Esophagus muscularis mucosa (tissue), 2 donors: Measurements from ENCODE around the gene EFHC2.

Experiments used
- EP300 ChIP-seq: sonication (generic); formaldehyde crosslinking; IDR thresholded peaks from one replicate; pipeline ENCODE4 v1.6.1; 2017; ENCODE audit warnings: antibody characterized with exemption
- POLR2A ChIP-seq: fragments of 450-650 bp; IDR thresholded peaks from one replicate; pipeline ENCODE4 v1.6.1; 2017; ENCODE audit warnings: antibody characterized with exemption, moderate library complexity, mild to moderate bottlenecking, low read depth

DNA sequence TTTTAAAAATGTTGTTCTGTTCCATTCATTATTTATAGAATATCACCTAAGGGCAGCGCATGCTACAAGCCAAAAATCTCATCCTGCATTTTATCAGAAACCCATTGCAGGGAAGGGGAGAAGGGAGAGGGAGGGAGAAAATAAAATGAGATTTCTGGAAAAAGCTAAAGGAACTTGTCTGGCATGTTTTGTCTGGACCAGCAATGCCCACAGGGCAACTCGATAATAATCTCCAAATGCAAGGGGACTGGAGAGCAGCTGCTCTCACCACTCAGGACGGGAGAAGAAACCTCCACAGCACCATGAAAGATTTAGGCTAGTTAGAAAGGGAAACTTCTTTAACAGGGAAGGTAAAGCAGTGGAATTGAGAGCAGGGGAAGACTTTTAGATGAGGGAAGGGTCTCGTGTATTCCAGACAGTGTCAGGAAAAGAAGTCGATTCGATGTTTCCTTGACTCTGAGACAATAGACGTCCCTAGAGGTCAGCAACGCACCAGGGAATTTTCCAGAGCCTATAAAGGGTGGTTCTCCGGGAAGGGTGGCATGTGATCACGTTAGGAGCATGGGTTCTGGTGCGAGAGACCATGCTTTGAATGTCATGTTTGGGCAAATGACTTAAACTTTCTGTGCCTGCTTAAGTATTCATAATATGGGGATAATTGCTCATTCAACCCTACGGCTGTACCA is 238.1 kb downstream of the EFHC2 start:
- TF ChIP-seq POLR2A = no peak
- TF ChIP-seq EP300 = no peak
